ENCODE measurements around the gene MAML2. TPM values are rescaled to one million over a fixed set of nuclear protein-coding genes. Genes with fewer than 3 reads are reported as not detected.

MAML2 gene
- total RNA-seq, 2 donors from 2014 or later = 26.5 to 27.9 TPM

DNA sequence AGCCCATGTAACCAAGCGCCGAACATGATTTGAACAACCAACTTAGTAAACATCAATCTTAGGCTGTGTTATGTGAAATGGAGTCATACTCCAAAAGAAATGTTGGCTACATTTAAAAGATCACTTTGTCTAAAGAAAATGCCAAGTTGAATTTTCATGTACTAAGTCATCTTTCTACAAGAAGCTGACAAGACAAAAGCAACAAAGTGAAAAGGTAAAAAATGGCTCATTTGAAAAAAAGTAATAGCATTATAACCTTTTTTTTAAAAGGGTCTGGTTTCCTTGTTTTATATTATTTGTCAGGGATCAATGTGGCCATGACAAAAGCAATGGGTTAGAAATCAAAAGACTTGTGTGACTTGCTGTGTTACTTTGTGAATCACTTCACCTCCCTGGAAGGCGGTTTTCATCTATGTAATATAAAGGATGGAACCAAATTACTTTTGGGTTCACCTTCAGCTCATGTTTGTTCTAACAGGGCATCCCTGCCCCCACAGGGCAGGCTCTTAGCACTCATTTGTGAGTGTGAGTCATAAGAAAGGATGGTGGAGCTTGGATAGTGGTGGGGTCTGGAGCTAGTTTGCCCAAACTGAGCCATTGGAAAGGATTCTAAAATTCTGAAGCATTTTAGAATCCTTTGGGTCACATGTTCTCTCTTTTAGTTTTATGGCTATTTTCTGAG is 287.1 kb downstream of the MAML2 start:
- Mint-ChIP-seq H3K9me3 (peaks cover 8 to 12% of the 10 kb centered on the region in 2 donors), H3K27ac (peak overlapping the region; percentile 76 to 85), H3K36me3 (peaks cover 28 to 54% of the 10 kb centered on the region in 2 donors)
- ATAC-seq (peak; percentile 53 to 65), DNase-seq (ENCODE audit: low spot score in 2 of 2) (no peak)

GRCh38 chr11:96054870-96055705 is 287.9 kb downstream of the MAML2 start:
- Mint-ChIP-seq H3K9me3 (peaks cover 8 to 14% of the 10 kb centered on the region in 2 donors), H3K36me3 (peaks cover 30 to 54% of the 10 kb centered on the region in 2 donors), H3K27ac (peak overlapping the region; percentile 58 to 85)
- ATAC-seq (peak in 1 of 2 donors; percentile 21), DNase-seq (ENCODE audit: low spot score in 2 of 2) (no peak)

GRCh38 chr11:96052921-96053651 is 289.9 kb downstream of the MAML2 start:
- DNase-seq (ENCODE audit: low spot score in 2 of 2) (no peak), ATAC-seq (no peak)
- Mint-ChIP-seq H3K36me3 (peaks cover 24 to 45% of the 10 kb centered on the region in 2 donors), H3K9me3 (peaks cover 8 to 16% of the 10 kb centered on the region in 2 donors), H3K27ac (peak overlapping the region; percentile 58 to 66)

- H3K9me3 Mint-ChIP-seq = peaks cover 4 to 16% of the 10 kb centered on the region in 2 donors
- peaks cover 24 to 33% of the 10 kb centered on the region in 2 donors for H3K36me3 Mint-ChIP-seq
- peak; percentile 77 to 86 for ATAC-seq
- H3K27ac Mint-ChIP-seq = no peak overlapping the region
- DNase-seq (ENCODE audit: low spot score in 2 of 2) = no peak
Measured at GRCh38 chr11:96051820-96052219, 291.2 kb downstream of the MAML2 start.

GRCh38 chr11:96050435-96051182 is 292.4 kb downstream of the MAML2 start:
- H3K36me3 Mint-ChIP-seq = peaks cover 24 to 39% of the 10 kb centered on the region in 2 donors
- DNase-seq (ENCODE audit: low spot score in 2 of 2) (no peak), ATAC-seq (no peak)
- peaks cover 4 to 16% of the 10 kb centered on the region in 2 donors for H3K9me3 Mint-ChIP-seq
- no peak overlapping the region for H3K27ac Mint-ChIP-seq

DNA sequence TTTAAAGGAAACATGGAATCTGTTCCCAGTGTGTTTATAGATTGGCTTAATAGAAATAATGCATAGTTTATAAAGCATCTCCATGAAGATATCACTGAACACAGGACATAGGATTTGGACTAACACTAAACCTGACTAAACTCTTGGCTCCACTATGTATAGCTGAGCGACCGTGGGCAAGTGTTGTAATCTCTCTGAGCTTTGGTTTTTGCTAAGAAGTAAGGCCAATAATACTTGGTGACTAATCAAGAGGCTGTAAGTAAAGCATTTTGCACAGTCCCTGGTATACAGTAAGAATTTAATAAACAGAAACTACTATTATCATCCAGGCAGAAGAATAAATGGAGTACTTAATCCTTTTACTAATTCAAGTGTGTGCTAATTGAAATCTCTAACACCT is 293.6 kb downstream of the MAML2 start:
- DNase-seq (ENCODE audit: low spot score in 2 of 2) = no peak
- no peak for ATAC-seq
- Mint-ChIP-seq H3K27ac (no peak overlapping the region), H3K9me3 (peaks cover 4 to 16% of the 10 kb centered on the region in 2 donors), H3K36me3 (peaks cover 24 to 44% of the 10 kb centered on the region in 2 donors)

GRCh38 chr11:96045622-96046456 is 297.2 kb downstream of the MAML2 start:
- peak overlapping the region; percentile 73 to 77 for H3K27ac Mint-ChIP-seq
- peaks cover 13 to 41% of the 10 kb centered on the region in 2 donors for H3K36me3 Mint-ChIP-seq
- H3K9me3 Mint-ChIP-seq = peaks cover 0 to 5% of the 10 kb centered on the region in 2 donors
- ATAC-seq (no peak), DNase-seq (ENCODE audit: low spot score in 2 of 2) (no peak)

DNA sequence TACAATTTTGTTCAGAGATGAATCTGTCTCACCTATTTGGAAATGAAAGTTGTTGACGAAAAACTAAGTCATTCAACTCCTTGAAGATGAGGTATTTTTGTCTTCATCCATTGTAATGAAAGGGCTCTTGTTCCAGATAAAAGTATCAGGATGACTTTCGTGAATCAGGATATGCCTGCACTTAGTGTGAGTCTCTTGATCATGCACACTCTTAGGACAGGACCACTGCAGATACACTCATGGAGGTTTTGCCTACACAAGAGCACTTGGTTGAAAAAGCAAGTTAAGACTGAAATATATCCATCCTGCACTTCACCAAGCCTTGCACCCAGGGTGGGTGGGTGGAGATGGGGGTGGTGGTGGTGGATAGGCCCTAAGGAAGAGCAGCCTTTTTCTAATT is 298.2 kb downstream of the MAML2 start:
- Mint-ChIP-seq H3K27ac (peak overlapping the region in 1 of 2 donors; percentile 13), H3K36me3 (peaks cover 6 to 32% of the 10 kb centered on the region in 2 donors), H3K9me3 (no peaks in the 10 kb centered on the region)
- ATAC-seq = peak; percentile 57 to 91
- no peak for DNase-seq (ENCODE audit: low spot score in 2 of 2)

GRCh38 chr11:96044311-96044710 is 298.7 kb downstream of the MAML2 start:
- Mint-ChIP-seq H3K36me3 (peaks cover 6 to 36% of the 10 kb centered on the region in 2 donors), H3K9me3 (no peaks in the 10 kb centered on the region), H3K27ac (peak overlapping the region; percentile 13 to 29)
- ATAC-seq (peak in 1 of 2 donors; percentile 26), DNase-seq (ENCODE audit: low spot score in 2 of 2) (no peak)

DNA sequence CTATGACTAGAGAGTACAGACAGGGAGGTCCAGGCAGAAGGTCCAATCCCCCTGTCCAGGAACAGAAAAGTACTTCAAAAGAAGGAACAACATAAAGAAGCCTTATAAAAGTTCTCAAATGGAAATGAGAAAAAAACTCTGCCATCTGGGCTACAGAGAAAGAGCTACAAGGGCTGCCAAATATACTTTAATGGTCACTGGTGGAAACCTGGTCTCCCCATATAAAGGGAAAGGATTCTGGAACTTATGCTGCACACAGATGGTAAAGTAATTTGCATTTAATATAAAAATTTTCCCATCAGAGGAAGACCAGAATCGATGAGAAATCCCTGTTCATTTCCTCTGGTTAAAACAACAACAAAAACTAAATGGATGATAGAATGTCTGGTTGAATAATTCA is 299.7 kb downstream of the MAML2 start:
- Mint-ChIP-seq H3K9me3 (no peaks in the 10 kb centered on the region), H3K27ac (no peak overlapping the region), H3K36me3 (peaks cover 6 to 39% of the 10 kb centered on the region in 2 donors)
- DNase-seq (ENCODE audit: low spot score in 2 of 2) = no peak
- ATAC-seq = no peak

DNA sequence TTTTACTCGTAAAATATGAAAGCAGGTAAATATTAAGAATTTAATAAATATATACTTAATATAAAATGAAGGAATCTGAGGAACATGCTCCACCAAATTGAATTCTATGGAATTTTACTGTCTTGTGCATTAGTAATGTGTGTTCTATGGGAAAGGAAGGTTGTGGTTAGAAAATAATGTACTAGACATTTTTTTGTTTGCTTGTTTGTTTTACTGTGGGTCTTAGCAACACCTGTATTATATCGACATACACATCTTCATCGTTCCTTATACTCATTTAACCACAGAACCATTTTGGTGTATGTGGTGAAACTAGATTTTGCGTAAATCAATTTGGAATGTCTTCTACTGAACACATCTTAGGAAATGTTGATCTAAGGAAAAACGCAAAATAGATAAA is 304.9 kb downstream of the MAML2 start:
- peaks cover 0 to 4% of the 10 kb centered on the region in 2 donors for H3K9me3 Mint-ChIP-seq
- DNase-seq (ENCODE audit: low spot score in 2 of 2) (no peak), ATAC-seq (no peak)
- H3K36me3 Mint-ChIP-seq = peaks cover 12 to 39% of the 10 kb centered on the region in 2 donors
- no peak overlapping the region for H3K27ac Mint-ChIP-seq

DNA sequence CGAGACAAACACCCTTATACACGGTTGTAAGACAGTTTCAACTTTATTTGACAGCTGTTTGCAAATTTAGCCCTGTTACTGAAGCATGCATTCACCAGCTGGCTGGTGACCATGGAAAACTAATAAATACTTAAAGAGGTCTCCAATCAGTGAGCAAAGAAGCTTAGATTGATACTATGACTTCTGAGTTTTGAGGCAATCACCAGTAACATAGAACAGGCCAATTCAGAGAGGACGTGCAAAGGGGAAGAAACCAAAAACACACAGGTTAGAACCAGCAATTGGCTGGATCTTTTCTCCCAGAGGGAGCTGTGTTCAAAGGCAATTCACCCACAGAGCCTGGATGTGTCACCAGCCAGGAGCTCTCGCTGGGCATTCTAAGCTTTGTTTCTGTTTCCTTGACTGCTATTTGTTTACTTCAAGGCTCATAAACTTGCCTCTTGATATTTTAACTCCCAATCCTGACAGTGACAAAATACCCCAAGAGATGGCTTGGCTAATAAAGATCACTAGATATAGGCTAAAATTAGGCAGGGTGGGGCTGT is 305.5 kb downstream of the MAML2 start:
- H3K36me3 Mint-ChIP-seq = peaks cover 10 to 33% of the 10 kb centered on the region in 2 donors
- no peak for DNase-seq (ENCODE audit: low spot score in 2 of 2)
- no peak for ATAC-seq
- peaks cover 0 to 4% of the 10 kb centered on the region in 2 donors for H3K9me3 Mint-ChIP-seq
- no peak overlapping the region for H3K27ac Mint-ChIP-seq

- no peak for DNase-seq (ENCODE audit: low spot score in 2 of 2)
- Mint-ChIP-seq H3K9me3 (peaks cover 0 to 4% of the 10 kb centered on the region in 2 donors), H3K27ac (no peak overlapping the region), H3K36me3 (peaks cover 6 to 29% of the 10 kb centered on the region in 2 donors)
- ATAC-seq = no peak
Measured at GRCh38 chr11:96036863-96037262, 306.1 kb downstream of the MAML2 start.

GRCh38 chr11:96035740-96036078 is 307.3 kb downstream of the MAML2 start:
- ATAC-seq = no peak
- Mint-ChIP-seq H3K27ac (peak overlapping the region in 1 of 2 donors; percentile 24), H3K9me3 (peaks cover 0 to 4% of the 10 kb centered on the region in 2 donors), H3K36me3 (peaks cover 6 to 29% of the 10 kb centered on the region in 2 donors)
- DNase-seq (ENCODE audit: low spot score in 2 of 2) = no peak
